Stimulated activated CD4-positive, alpha-beta T cell treated with anti-CD3 and anti-CD28 coated beads, Interleukin-4, amount 100 ng/mL, for 24 hours (primary cell): Measurements from ENCODE around the gene WFDC8.

ENCODE experiments used
- DNase-seq: peaks from one replicate; pipeline ENCODE4 v3.0.0-alpha.2; 2020

WFDC8 gene

GRCh38 chr20:45547206-45547770 is 31.8 kb downstream of the WFDC8 start, which contains the start of gene EPPIN:
Gene EPPIN, minus strand, starts transcription at chr20:45547401. Its CDS starts 44 bp downstream, at chr20:45547357.
- DNase-seq = no peak

- no peak for DNase-seq
These were observed 33.2 kb downstream of the WFDC8 start for GRCh38 chr20:45545754-45546453.

GRCh38 chr20:45545351-45545750 is 33.7 kb downstream of the WFDC8 start:
- no peak for DNase-seq

DNA sequence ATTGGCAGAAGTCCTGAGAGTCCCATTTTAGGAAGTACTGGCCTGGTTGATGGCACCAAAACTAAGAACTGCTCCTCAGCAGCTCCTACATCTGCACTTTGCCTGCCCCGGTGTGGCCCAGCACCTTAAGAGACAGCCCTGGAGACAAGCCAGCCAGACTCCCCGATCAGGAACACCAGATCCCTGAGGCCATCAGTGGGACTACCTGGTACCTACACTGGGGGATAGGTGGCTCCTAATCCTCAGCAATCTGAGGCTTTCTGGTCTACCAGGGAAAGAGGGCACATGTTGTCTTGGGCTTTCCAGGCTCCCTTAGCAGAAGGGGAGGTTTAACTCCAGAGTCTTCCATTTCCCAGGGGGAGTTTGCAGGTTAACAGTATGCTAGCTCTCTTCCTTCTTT is 39.7 kb downstream of the WFDC8 start, which contains the start of gene WFDC6:
Gene WFDC6 (minus strand): TSS at position 101 of the 400 bp plus-strand sequence. CDS start 75 bp downstream, at position 26.
- DNase-seq = no peak

GRCh38 chr20:45538209-45538799 is 40.8 kb downstream of the WFDC8 start:
- DNase-seq = no peak

DNA sequence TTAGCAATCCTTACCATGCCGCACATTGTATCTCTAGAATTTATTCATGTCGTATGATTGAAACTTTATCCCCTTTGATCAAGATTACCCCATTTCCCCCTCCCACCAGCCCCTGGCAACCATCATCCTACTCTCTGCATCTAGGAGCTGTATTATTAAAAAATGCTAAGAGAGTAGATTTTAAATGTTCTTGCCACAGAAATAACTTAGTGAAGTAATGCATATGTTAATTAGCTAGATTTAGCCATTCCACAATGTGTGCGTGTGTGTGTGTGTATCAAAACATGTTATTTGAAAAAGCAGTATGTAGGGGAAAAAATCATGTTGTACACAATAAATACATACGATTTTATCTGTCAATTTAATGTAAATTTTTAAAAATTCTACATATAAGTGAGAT is 51.8 kb downstream of the WFDC8 start:
- DNase-seq = no peak

DNA sequence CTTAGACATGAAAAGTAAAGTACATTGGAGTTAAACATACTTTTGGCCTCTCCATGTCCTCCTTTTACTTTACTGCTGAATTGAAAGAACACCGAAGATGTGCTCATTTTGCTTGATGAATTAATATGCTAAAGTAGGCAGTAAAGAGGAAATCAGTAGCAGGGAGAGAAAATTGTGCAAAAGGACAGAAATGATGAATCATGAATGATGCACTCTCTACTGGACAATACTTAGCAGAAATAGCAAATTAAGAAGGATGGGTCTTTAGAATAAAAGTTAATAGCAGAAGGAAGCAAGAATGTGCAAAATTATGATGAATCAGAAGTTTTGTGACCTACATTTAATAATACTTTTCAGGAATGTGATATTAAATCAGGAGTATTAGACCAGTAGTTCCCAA is 55.3 kb downstream of the WFDC8 start:
- no peak for DNase-seq

DNA sequence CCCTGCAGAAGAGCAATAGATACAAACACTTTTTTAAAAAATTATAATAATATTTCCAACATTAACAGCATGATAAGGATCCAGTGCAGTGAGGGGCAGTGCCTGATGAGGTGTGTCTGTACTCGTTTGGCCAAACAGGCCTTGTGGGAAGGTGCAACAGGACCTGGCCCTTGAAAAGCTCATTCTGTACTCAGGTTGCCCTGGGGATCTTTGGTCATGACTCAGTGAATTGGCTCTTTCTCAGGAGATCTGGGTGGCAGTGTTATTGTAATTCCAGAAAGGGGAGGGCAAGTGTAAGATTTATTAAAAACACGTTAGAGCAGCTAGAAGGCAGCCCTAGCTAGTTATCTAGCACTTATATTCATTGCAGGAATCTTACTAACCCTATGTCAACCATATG is 60.8 kb downstream of the WFDC8 start:
- DNase-seq = no peak

DNA sequence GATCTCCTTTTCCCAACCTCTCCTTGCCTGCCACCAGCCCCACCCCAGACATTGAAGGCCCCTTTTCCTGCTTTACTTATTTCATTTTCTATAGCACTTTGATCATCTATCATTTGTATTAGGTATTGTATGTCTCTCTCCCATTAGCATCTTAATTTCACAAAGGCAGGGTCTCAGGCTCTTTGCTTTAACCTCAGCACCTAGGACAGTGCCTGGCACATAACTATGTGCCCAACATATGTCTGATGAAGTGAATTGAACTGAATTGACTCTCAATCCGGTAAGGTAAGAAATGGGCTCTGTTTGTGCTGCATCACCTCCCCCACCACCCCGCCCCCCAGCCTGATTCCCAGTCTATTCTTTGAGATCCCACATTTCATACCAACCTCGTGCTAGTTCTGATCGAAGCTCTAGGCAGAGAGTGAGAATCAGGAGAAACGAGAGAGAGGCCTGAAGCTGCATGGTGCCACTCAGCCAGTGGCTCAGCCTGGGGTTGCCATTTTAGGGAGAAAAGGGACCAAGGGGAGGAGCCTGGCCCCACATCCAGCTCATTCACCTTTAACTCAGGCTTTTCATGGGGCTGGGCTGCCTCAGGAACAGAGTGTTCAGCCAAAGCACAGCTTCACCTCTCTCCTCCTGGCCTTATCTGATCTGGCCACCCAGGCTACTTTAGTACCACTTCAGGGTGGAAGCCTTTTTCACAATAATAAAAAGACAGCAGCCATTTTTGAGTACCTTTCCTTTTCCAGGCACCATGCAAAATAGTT is 63.8 kb downstream of the WFDC8 start, which contains the start of gene SPINT3:
Gene SPINT3 (minus strand): TSS at position 476 of the 767 bp plus-strand sequence. CDS start 14 bp downstream, at position 462.
- no peak for DNase-seq

DNA sequence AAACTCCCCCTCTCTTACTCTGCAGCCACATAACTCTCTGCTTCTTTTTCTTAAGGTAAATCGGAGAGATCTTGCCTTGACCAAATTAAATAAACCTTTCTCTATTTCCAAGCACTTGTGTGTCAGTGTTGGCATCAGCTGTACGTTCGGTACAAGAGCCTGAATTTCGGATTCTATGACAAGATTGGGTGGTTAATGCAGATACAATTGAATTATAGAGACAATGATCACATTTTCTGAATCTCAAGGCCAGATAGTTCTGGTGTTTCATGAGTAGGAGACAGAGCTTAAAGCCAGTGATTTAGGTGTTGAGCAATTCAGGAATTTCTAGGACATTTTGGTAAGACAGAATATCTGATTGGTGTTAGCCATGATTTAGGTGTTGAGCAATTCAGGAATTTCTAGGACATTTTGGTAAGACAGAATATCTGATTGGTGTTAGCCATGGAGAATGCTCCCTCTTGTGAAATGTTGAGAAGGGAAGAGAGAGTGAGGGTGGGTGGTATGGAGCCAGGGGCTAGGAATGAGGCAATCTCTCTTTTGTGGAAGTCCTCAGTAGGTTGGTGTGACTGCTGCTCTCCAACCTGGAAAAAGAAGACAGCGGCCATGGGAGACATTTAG is 68.7 kb downstream of the WFDC8 start:
- no peak for DNase-seq

- no peak for DNase-seq
These were observed 70.0 kb downstream of the WFDC8 start for GRCh38 chr20:45509091-45509490.

- DNase-seq = no peak
These were observed 70.8 kb downstream of the WFDC8 start for GRCh38 chr20:45508068-45508886.

- no peak for DNase-seq
These were observed 71.9 kb downstream of the WFDC8 start for GRCh38 chr20:45507011-45507820.

GRCh38 chr20:45506398-45506797 is 72.7 kb downstream of the WFDC8 start:
- no peak for DNase-seq

GRCh38 chr20:45503403-45503802 is 75.7 kb downstream of the WFDC8 start:
- no peak for DNase-seq

DNA sequence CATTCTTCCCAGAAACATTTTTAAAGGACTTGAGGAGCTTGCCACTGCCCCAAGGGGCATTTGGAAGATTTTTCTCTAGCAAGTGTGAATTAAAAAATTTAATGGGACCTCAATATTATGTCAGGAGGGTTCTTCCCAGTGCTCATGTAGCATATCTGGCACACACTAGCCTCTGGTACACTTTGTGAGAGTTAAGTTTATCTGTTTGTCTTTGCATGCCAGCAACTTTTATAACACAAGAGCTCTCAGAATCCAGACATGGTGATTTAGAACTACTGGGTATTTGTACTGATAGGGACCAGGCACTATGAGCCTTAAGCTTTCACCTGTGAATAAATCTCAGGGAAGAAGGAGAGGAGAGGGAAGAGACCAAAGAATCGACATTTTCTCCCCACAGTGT is 76.5 kb downstream of the WFDC8 start:
- DNase-seq = no peak
